ENCODE measurements around the gene DRC1.

The DRC1 gene

DNA sequence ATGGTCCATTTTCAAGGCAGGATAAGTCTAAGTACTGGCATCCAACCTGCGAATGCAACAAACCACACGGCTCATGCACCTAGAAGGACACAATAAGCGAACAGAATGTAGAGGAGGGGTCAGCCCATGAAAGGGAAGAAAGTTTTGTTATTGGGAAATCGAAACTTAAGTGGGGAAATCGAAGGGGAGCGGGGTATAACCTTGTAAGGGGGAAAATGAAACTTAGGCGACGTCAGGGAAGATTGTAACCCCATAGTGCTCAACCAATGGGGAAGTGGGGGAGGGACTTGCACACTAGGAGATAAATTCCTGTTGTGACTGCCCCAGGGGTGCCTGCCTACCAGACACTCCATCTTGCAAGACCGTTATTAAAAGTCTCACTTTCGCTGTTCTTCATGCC, 91.8 kb downstream of the DRC1 start:
- no peak for DNase-seq (ENCODE audit: low read depth)

DNA sequence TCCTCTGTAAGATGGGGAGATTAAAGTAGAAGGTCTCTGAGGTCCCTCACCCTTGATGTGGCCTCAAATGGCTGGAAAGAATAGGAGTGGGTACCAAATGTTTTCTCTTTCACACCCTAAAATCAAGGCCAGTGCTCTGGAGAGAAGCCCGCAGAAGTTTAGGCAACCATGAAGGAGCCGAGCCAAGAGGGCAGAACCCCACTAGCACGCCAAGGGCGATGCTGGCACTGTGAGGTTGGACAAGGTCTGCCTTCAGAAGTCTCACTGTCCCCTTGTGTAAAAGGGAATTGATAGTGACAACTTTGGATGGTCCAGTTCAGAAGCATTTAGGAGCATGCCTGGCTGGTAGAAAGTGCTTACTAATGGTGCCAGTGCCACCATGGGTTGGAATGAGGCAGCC, 92.5 kb downstream of the DRC1 start:
- DNase-seq (ENCODE audit: low read depth) = no peak

DNA sequence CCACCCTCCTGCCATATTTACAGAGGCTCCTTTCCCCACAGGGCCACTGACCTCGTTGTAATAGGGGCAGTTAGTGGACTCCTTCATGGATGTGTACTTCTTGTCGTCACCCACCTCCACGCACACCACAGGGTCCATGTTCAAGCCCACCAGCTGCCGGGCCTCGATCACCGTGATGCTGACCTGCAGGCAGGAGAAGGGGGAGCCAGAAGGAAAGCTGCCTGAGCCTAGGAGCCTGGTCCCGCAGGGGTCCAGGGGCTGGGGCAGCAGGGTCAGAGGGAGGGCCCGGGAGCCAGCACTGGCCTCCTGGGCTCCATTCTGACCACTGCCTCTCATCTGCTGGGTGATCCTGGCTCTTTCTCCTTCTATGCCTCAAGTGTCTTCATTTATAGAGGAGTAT, 93.2 kb downstream of the DRC1 start:
- DNase-seq (ENCODE audit: low read depth) = no peak

DNA sequence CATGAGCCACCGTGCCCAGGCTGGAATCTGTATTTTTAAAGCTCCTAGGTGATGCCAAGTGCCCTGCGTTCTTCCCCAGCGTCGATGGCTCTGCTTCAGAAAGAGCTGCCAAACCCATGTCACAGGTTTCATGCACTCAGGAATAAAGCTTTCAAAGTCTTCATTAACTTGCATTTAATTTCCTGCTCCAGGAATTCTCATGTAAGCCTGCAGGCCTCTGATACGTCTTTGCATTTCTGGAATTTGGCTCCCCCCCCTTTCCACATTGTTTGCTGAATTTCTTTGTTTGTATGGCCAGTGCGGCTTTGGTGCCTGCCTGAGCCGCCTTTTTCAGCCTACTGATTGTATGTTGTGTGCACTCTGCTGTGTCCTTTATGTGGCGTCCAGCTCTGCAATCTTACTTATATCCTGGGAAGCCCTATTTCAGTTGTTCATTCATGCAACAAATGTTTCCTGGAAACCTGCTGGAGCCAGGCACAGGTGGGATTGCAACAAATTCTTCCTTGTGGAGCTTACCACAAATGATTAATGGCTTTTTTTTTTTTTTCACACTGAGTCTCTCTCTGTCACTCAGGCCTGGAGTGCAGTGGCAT, 94.1 kb downstream of the DRC1 start:
- DNase-seq (ENCODE audit: low read depth) = no peak

DNA sequence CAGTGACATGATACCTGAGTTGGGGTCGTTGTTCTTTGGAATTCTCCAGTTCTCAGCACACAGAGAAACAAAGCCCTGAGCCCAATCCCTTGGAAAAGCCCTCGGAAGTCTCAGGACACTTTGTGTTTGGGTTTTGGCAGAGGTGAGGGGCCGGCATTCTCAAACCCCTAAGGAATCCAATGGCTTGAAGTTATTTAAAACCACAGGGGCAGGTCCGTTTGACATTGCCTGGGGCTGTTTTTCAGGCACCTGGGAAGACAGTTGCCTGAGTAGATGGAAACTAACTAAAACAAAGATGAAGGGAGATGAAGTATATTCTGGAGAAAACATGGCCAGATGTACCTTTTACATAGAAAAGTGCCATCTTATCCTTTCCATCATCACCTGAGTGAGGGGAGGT, 98.7 kb downstream of the DRC1 start:
- DNase-seq (ENCODE audit: low read depth) = no peak

DNA sequence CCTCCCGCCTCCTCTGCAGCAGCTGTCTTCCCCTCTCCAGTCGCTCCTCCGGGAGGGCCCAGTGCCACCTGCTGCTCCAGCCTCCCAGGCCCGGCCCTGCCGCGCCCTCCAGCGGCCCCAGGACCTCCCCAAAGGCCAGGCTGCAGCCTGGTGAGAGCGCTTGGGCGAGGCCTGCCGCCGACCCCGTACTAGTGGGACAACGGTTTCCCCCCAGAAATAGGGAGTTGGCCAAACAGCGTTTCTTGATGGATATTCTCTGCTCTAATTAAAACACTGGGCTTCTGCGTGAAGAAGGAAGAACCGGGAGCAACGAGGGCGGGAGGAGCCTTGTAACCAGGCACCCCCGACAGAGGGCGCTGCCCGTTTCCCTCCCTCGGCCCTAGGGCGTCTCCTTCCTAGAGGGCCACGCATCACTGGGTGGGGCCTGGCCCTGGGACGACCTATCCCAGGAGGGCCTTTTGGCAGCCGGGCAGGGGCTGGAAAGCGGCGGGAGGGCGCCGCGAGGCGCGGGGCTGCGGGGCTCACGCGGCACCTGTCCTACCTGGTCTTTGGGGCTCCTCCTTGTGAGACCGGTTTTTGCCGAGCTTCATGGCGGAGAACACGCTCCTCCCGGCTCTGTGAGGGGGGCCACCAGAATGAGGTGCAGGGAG, 101.6 kb downstream of the DRC1 start:
- DNase-seq (ENCODE audit: low read depth) = peak; percentile 68

DNA sequence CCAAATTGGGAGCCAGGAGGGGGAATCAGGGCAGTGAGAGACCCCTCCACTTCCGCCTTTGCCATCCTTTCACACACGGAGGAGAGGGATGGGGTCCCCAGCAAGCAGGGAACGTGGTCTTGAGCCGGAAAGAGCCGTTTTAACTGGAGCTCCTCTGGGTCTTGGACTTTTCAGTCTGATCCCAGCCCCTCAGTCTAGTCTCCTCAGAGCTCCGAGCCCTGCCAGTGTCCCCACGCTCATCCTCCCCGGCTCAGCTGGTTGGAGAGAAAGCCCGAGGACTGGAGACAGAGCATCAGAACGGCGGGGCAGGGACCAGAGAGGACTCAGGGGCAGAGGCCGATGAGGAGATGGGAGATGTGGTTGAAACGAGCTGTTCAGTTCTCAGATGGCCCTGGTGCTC, 102.3 kb downstream of the DRC1 start:
- DNase-seq (ENCODE audit: low read depth) = no peak

DNA sequence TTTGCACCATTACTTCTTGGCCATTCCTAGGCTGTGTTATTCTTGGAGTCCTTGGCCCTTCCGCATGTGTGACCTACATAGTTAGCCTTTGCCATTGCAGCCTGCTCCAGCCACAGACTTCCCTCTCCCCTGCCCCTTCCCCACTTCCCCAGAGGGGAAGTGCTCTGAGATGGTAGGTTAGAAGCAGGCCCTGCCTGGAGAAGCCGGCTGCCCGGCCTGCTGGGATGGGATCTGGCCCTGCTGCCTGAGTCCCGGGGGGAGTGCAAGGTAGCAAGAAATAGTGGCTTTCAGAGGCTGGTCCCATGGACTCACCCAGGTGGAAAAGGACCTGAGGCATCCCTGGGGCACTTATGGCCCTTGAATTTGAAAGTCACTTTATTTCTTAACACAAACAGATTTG, 104.6 kb downstream of the DRC1 start:
- DNase-seq (ENCODE audit: low read depth) = no peak

Data from stimulated activated CD8-positive, alpha-beta memory T cell treated with anti-CD3 and anti-CD28 coated beads, Interleukin-12 subunit alpha, Interleukin-12 subunit beta, amount 100 ng/mL, for 1 hour (primary cell).